Naive thymus-derived CD8-positive, alpha-beta T cell (primary cell): ENCODE measurements around the gene WIPI1. TPM values are rescaled to one million over a fixed set of nuclear protein-coding genes. Genes with fewer than 3 reads are reported as not detected.

ENCODE experiments used
- ATAC-seq, 2 donors: fragments of 150-1000 bp; cut with Tn5 transposase in 1 of 2; sonication (Bioruptor Pico), chemical (Tn5 transposase) in 1 of 2; 1 replicate in 1 of 2; 2 replicates in 1 of 2; pipeline ENCODE4 v1.10.0; 2021; ENCODE audit warnings: mild to moderate bottlenecking in 2 of 2, moderate library complexity in 2 of 2
- POLR2A ChIA-PET: fragments of 350-600 bp; sonication (Branson Sonifier 250); formaldehyde crosslinking; loops from one replicate; lab custom pipeline; 2021; ENCODE audit warnings: antibody characterized with exemption; lab: Charles Lee
- DNase-seq, 10 donors: peaks; one replicate each; pipeline versions ENCODE4 v3.0.0 to v3.0.0-alpha.2; 2020 to 2022
- H3K27ac Mint-ChIP-seq, 10 donors: one replicate each; pipeline ENCODE4 v1.8.0; 2020 to 2022; ENCODE audit warnings: mild to moderate bottlenecking in 10 of 10, mixed read lengths in 10 of 10, moderate library complexity in 4 of 10, inconsistent platforms in 1 of 10
- H3K27me3 Mint-ChIP-seq, 5 donors: one replicate each; pipeline ENCODE4 v1.8.0; 2021 to 2022; ENCODE audit warnings: mixed read lengths in 5 of 5
- H3K36me3 Mint-ChIP-seq, 3 donors: one replicate each; pipeline ENCODE4 v1.8.0; 2020 to 2022; ENCODE audit warnings: mixed read lengths in 3 of 3, mild to moderate bottlenecking in 2 of 3, inconsistent platforms in 1 of 3
- H3K4me1 Mint-ChIP-seq, 4 donors: one replicate each; pipeline ENCODE4 v1.8.0; 2021 to 2022; ENCODE audit warnings: mixed read lengths in 4 of 4
- H3K4me3 Mint-ChIP-seq, 10 donors: one replicate each; pipeline ENCODE4 v1.8.0; 2020 to 2022; ENCODE audit warnings: mild to moderate bottlenecking in 10 of 10, mixed read lengths in 10 of 10, moderate library complexity in 6 of 10, inconsistent platforms in 1 of 10
- H3K9me3 Mint-ChIP-seq, 9 donors: one replicate each; pipeline ENCODE4 v1.8.0; 2020 to 2022; ENCODE audit warnings: mixed read lengths in 9 of 9, mild to moderate bottlenecking in 3 of 9, inconsistent platforms in 1 of 9, moderate library complexity in 1 of 9
- polyA plus RNA-seq, 3 donors: library from polyadenylated mRNA; unstranded; fragments of 300-500 nt; fragmentation: Illumina TruSeq; gene quantifications; one replicate each; pipeline ENCODE4 v1.2.3, GENCODE V29; 2021
- total RNA-seq, 8 experiments: library from RNA in 2 of 8; stranded (reverse) in 2 of 8; gene quantifications; one replicate each; pipeline ENCODE4 v1.2.3 and lab custom pipeline; 2021 to 2026

The WIPI1 gene
- total and polyA plus RNA-seq, 5 experiments from 2014 or later, result 2.5 to 8.3 (median 3.2) TPM

- Mint-ChIP-seq H3K9me3 (no peaks in the 10 kb centered on the region), H3K4me3 (no peak overlapping the region), H3K27ac (peak overlapping the region in 1 of 10 donors; percentile 16), H3K36me3 (peaks cover 0 to 10% (median 2%) of the 10 kb centered on the region in 3 donors), H3K4me1 (peaks cover 0 to 4% (median 3%) of the 10 kb centered on the region in 4 donors), H3K27me3 (no peaks in the 10 kb centered on the region)
- POLR2A ChIA-PET, result interaction anchor here (0.6 kb wide), 1 partner anchor 235 kb away, joined by 4 read pairs; no protein-coding TSS in a partner anchor
- ATAC-seq, result no peak
- DNase-seq, result no peak
Measured at GRCh38 chr17:68449021-68449739, 8.1 kb downstream of the WIPI1 start.

GRCh38 chr17:68446626-68447041 is 10.7 kb downstream of the WIPI1 start:
- Mint-ChIP-seq H3K36me3 (peaks cover 0 to 10% (median 2%) of the 10 kb centered on the region in 3 donors), H3K27ac (peak overlapping the region in 1 of 10 donors; percentile 43), H3K4me1 (peaks cover under 1 to 4% (median 1%) of the 10 kb centered on the region in 4 donors), H3K27me3 (no peaks in the 10 kb centered on the region), H3K4me3 (no peak overlapping the region), H3K9me3 (no peaks in the 10 kb centered on the region)
- DNase-seq (no peak), ATAC-seq (no peak)
- POLR2A ChIA-PET, result interaction anchor here (1.0 kb wide), 1 partner anchor 199 kb away, joined by 3 read pairs; the partner anchor contains the start of gene AMZ2

GRCh38 chr17:68445671-68446070 is 11.6 kb downstream of the WIPI1 start:
- Mint-ChIP-seq H3K4me3 (no peak overlapping the region), H3K9me3 (no peaks in the 10 kb centered on the region), H3K27ac (peak overlapping the region in 1 of 10 donors; percentile 84), H3K36me3 (peaks cover 0 to 7% (median 0%) of the 10 kb centered on the region in 3 donors), H3K4me1 (peaks cover 2 to 13% (median 10%) of the 10 kb centered on the region in 4 donors), H3K27me3 (no peaks in the 10 kb centered on the region)
- ATAC-seq (no peak), DNase-seq (no peak)
- POLR2A ChIA-PET, result no interaction called here

GRCh38 chr17:68443972-68444464 is 13.3 kb downstream of the WIPI1 start:
- Mint-ChIP-seq H3K27ac (no peak overlapping the region), H3K36me3 (peaks cover 0 to 1% (median 0%) of the 10 kb centered on the region in 3 donors), H3K4me1 (peaks cover 2 to 26% (median 17%) of the 10 kb centered on the region in 4 donors), H3K9me3 (no peaks in the 10 kb centered on the region), H3K27me3 (no peaks in the 10 kb centered on the region), H3K4me3 (no peak overlapping the region)
- no peak for ATAC-seq
- POLR2A ChIA-PET, result interaction anchor here (0.5 kb wide), 1 partner anchor 10 kb away, joined by 4 read pairs; no protein-coding TSS in a partner anchor
- DNase-seq, result no peak

- Mint-ChIP-seq H3K4me1 (peaks cover 7 to 54% (median 44%) of the 10 kb centered on the region in 4 donors), H3K27me3 (no peaks in the 10 kb centered on the region), H3K4me3 (peak overlapping the region in 1 of 10 donors; percentile 2), H3K36me3 (no peaks in the 10 kb centered on the region), H3K27ac (peak overlapping the region in 8 of 10 donors; percentile 9 to 92 (median 44)), H3K9me3 (no peaks in the 10 kb centered on the region)
- no peak for ATAC-seq
- POLR2A ChIA-PET, result interaction anchor here (0.6 to 4.0 kb wide), 5 partner anchors 14 to 193 kb away, joined by 3 to 22 read pairs (median 6); partner anchors contain the start of genes AMZ2, ARSG and SLC16A6
- DNase-seq, result no peak
Measured at GRCh38 chr17:68441070-68441770, 16.1 kb downstream of the WIPI1 start.

- peaks cover 13 to 60% (median 50%) of the 10 kb centered on the region in 4 donors for H3K4me1 Mint-ChIP-seq
- no peaks in the 10 kb centered on the region for H3K36me3 Mint-ChIP-seq
Measured at GRCh38 chr17:68440526-68440925, 16.8 kb downstream of the WIPI1 start.

GRCh38 chr17:68439656-68440290 is 17.5 kb downstream of the WIPI1 start:
- POLR2A ChIA-PET, result interaction anchor here (1.1 to 10.1 kb wide), 5 partner anchors 16 to 234 kb away, joined by 3 to 94 read pairs (median 4); partner anchors contain the start of genes AMZ2, ARSG and SLC16A6
- H3K4me1 Mint-ChIP-seq, result peaks cover 13 to 60% (median 50%) of the 10 kb centered on the region in 4 donors

More at GRCh38 chr17:68440526-68440925, 16.8 kb downstream of the WIPI1 start:
- Mint-ChIP-seq H3K27ac (peak overlapping the region in 8 of 10 donors; percentile 9 to 92 (median 40)), H3K27me3 (no peaks in the 10 kb centered on the region), H3K9me3 (no peaks in the 10 kb centered on the region), H3K4me3 (no peak overlapping the region)
- ATAC-seq (no peak), DNase-seq (no peak)
- POLR2A ChIA-PET, result interaction anchor here (1.1 to 4.0 kb wide), 4 partner anchors 18 to 235 kb away, joined by 3 to 22 read pairs (median 5); partner anchors contain the start of genes AMZ2, ARSG and SLC16A6

GRCh38 chr17:68437979-68438822 is 19.1 kb downstream of the WIPI1 start:
- Mint-ChIP-seq H3K36me3 (no peaks in the 10 kb centered on the region), H3K4me3 (peak overlapping the region; percentile 60 to 87 (median 80)), H3K4me1 (peaks cover 13 to 60% (median 50%) of the 10 kb centered on the region in 4 donors), H3K27me3 (no peaks in the 10 kb centered on the region), H3K9me3 (no peaks in the 10 kb centered on the region), H3K27ac (peak overlapping the region; percentile 69 to 95 (median 90))
- POLR2A ChIA-PET, result interaction anchor here (0.7 to 10.1 kb wide), 15 partner anchors 13 to 1180 kb away, joined by 3 to 94 read pairs (median 4); partner anchors contain the start of genes AMZ2, ARSG, SLC16A6 and WIPI1
- peak; percentile 79 to 83 for ATAC-seq
- DNase-seq, result peak in 7 of 10 donors; percentile 20 to 73 (median 44)

More at GRCh38 chr17:68439656-68440290, 17.5 kb downstream of the WIPI1 start:
- H3K4me3 Mint-ChIP-seq, result no peak overlapping the region
- DNase-seq (no peak), ATAC-seq (no peak)
- H3K9me3 Mint-ChIP-seq, result no peaks in the 10 kb centered on the region
- no peaks in the 10 kb centered on the region for H3K36me3 Mint-ChIP-seq
- peak overlapping the region in 8 of 10 donors; percentile 14 to 92 (median 69) for H3K27ac Mint-ChIP-seq
- H3K27me3 Mint-ChIP-seq, result no peaks in the 10 kb centered on the region

- POLR2A ChIA-PET, result interaction anchor here (0.6 to 10.1 kb wide), 6 partner anchors 22 to 231 kb away, joined by 3 to 94 read pairs (median 4); partner anchors contain the start of genes ARSG and SLC16A6
Measured at GRCh38 chr17:68435876-68436842, 21.1 kb downstream of the WIPI1 start.

GRCh38 chr17:68435361-68435760 is 21.9 kb downstream of the WIPI1 start:
- DNase-seq, result no peak
- Mint-ChIP-seq H3K27ac (peak overlapping the region in 1 of 10 donors; percentile 77), H3K4me3 (no peak overlapping the region), H3K9me3 (no peaks in the 10 kb centered on the region), H3K36me3 (no peaks in the 10 kb centered on the region), H3K27me3 (no peaks in the 10 kb centered on the region), H3K4me1 (peaks cover 23 to 51% (median 49%) of the 10 kb centered on the region in 4 donors)
- POLR2A ChIA-PET, result interaction anchor here (0.7 to 10.1 kb wide), 3 partner anchors 23 to 144 kb away, joined by 3 to 94 read pairs (median 4); partner anchors contain the start of genes ARSG and SLC16A6
- no peak for ATAC-seq

More at GRCh38 chr17:68435876-68436842, 21.1 kb downstream of the WIPI1 start:
- H3K4me1 Mint-ChIP-seq, result peaks cover 22 to 57% (median 56%) of the 10 kb centered on the region in 4 donors
- H3K27ac Mint-ChIP-seq, result peak overlapping the region in 9 of 10 donors; percentile 46 to 87 (median 74)
- peak; percentile 64 to 90 (median 82) for DNase-seq
- no peaks in the 10 kb centered on the region for H3K27me3 Mint-ChIP-seq
- peak; percentile 69 to 73 for ATAC-seq
- H3K9me3 Mint-ChIP-seq, result no peaks in the 10 kb centered on the region
- no peaks in the 10 kb centered on the region for H3K36me3 Mint-ChIP-seq
- peak overlapping the region in 9 of 10 donors; percentile 10 to 81 (median 51) for H3K4me3 Mint-ChIP-seq
